HEK293 (cell line): ENCODE data around the gene CADPS2.

ENCODE experiments used
- CTCF ChIA-PET: fragments of 350-600 bp; formaldehyde crosslinking; extraction: SDS; loops from one replicate; lab custom pipeline; 2021; ENCODE audit warnings: antibody characterized with exemption; lab: Yijun Ruan, JAX
- POLR2A ChIA-PET: fragments of 300-600 bp; formaldehyde crosslinking; extraction: SDS; loops from one replicate; lab custom pipeline; 2020; ENCODE audit warnings: antibody characterized with exemption, inconsistent platforms; lab: Yijun Ruan, JAX
- H3K27ac ChIP-seq: fragments of 200-500 bp; sonication (Bioruptor generic); 2 replicates; pipeline ENCODE4 v1.5.1; 2014; ENCODE audit warnings: low read depth, low read length, control low read depth, inconsistent platforms; ENCODE audit errors: extremely low read depth
- H3K36me3 ChIP-seq, 2 experiments: fragments of 200-500 bp in 1 of 2; sonication (Bioruptor generic) in 1 of 2; 1 replicate in 1 of 2; 2 replicates in 1 of 2; pipeline ENCODE4 v1.5.1; 2014 to 2017; ENCODE audit warnings: inconsistent platforms in 2 of 2, low read length in 2 of 2; ENCODE audit not compliant: control insufficient read depth in 2 of 2, insufficient read depth in 1 of 2
- H3K4me1 ChIP-seq: fragments of 200-500 bp; sonication (Bioruptor generic); 2 replicates; pipeline ENCODE4 v1.5.1; 2014; ENCODE audit warnings: mild to moderate bottlenecking, low read length, inconsistent platforms; ENCODE audit not compliant: control insufficient read depth, insufficient read depth
- H3K4me3 ChIP-seq: 2 replicates; pipeline ENCODE4 v1.5.1; 2011; ENCODE audit warnings: low read depth, mild to moderate bottlenecking, control low read depth, low read length, moderate library complexity
- H3K9me3 ChIP-seq: fragments of 200-500 bp; sonication (Bioruptor generic); 2 replicates; pipeline ENCODE4 v1.5.1; 2014; ENCODE audit warnings: low read depth, low read length, inconsistent platforms; ENCODE audit not compliant: control insufficient read depth, insufficient read depth
- GLI4 ChIP-seq: fragments of 450-650 bp; formaldehyde crosslinking; IDR thresholded peaks from 2 replicates; pipeline ENCODE4 v1.5.1; 2016; ENCODE audit warnings: missing biosample characterization, missing genetic modification characterization
- MZF1 ChIP-seq: fragments of 450-650 bp; formaldehyde crosslinking; IDR thresholded peaks from 2 replicates; pipeline ENCODE4 v1.5.1; 2017; ENCODE audit warnings: missing biosample characterization, missing genetic modification characterization, borderline replicate concordance
- ZNF133 ChIP-seq: fragments of 450-650 bp; formaldehyde crosslinking; IDR thresholded peaks from 2 replicates; pipeline ENCODE4 v1.5.1; 2016; ENCODE audit warnings: missing biosample characterization, missing genetic modification characterization
- ZNF175 ChIP-seq: fragments of 450-650 bp; formaldehyde crosslinking; IDR thresholded peaks from 2 replicates; pipeline ENCODE4 v1.5.1; 2016; ENCODE audit warnings: missing biosample characterization, missing genetic modification characterization
- ZNF184 ChIP-seq: fragments of 450-650 bp; IDR thresholded peaks from 2 replicates; pipeline ENCODE4 v1.5.1; 2018; ENCODE audit warnings: missing biosample characterization, mild to moderate bottlenecking, missing genetic modification characterization
- ZNF2 ChIP-seq: fragments of 450-650 bp; formaldehyde crosslinking; IDR thresholded peaks from 2 replicates; pipeline ENCODE4 v1.5.1; 2016; ENCODE audit warnings: missing biosample characterization, missing genetic modification characterization
- ZNF223 ChIP-seq: fragments of 450-650 bp; formaldehyde crosslinking; IDR thresholded peaks from 2 replicates; pipeline ENCODE4 v1.5.1; 2016; ENCODE audit warnings: missing biosample characterization, missing genetic modification characterization
- ZNF292 ChIP-seq: fragments of 450-650 bp; formaldehyde crosslinking; IDR thresholded peaks from 2 replicates; pipeline ENCODE4 v1.5.1; 2016; ENCODE audit warnings: low read depth, missing biosample characterization, missing genetic modification characterization, borderline replicate concordance
- ZNF37A ChIP-seq: fragments of 450-650 bp; IDR thresholded peaks from 2 replicates; pipeline ENCODE4 v1.5.1; 2018; ENCODE audit warnings: missing biosample characterization, missing genetic modification characterization
- ZNF521 ChIP-seq: fragments of 450-650 bp; formaldehyde crosslinking; IDR thresholded peaks from 2 replicates; pipeline ENCODE4 v1.5.1; 2017; ENCODE audit warnings: missing biosample characterization, mild to moderate bottlenecking, missing genetic modification characterization
- ZNF548 ChIP-seq: fragments of 450-650 bp; formaldehyde crosslinking; IDR thresholded peaks from 2 replicates; pipeline ENCODE4 v1.5.1; 2016; ENCODE audit warnings: missing biosample characterization, missing genetic modification characterization
- ZNF561 ChIP-seq: fragments of 450-650 bp; IDR thresholded peaks from 2 replicates; pipeline ENCODE4 v1.5.1; 2018; ENCODE audit warnings: missing biosample characterization, missing genetic modification characterization, borderline replicate concordance
- ZNF585B ChIP-seq: fragments of 450-650 bp; formaldehyde crosslinking; IDR thresholded peaks from 2 replicates; pipeline ENCODE4 v1.5.1; 2016; ENCODE audit warnings: missing biosample characterization, missing genetic modification characterization
- ZNF658 ChIP-seq: fragments of 450-650 bp; formaldehyde crosslinking; IDR thresholded peaks from 2 replicates; pipeline ENCODE4; 2016; ENCODE audit warnings: missing biosample characterization, missing genetic modification characterization
- ZNF677 ChIP-seq: fragments of 450-650 bp; IDR thresholded peaks from 2 replicates; pipeline ENCODE4 v1.5.0; 2018; ENCODE audit warnings: missing biosample characterization, mild to moderate bottlenecking, missing genetic modification characterization, moderate library complexity
- ZNF830 ChIP-seq: fragments of 450-650 bp; IDR thresholded peaks from 2 replicates; pipeline ENCODE4 v1.5.0; 2018; ENCODE audit warnings: missing biosample characterization, missing genetic modification characterization, low read depth, mild to moderate bottlenecking, moderate library complexity
- ZNF843 ChIP-seq: fragments of 450-650 bp; formaldehyde crosslinking; IDR thresholded peaks from 2 replicates; pipeline ENCODE4 v1.5.1; 2016; ENCODE audit warnings: missing biosample characterization, missing genetic modification characterization
- TF ChIP-seq, protein P1 (sequence below): fragments of 450-650 bp; formaldehyde crosslinking; IDR thresholded peaks from 2 replicates; pipeline ENCODE4 v1.5.1; 2016; ENCODE audit warnings: missing biosample characterization, missing genetic modification characterization
- TF ChIP-seq, protein P2 (sequence below): fragments of 450-650 bp; formaldehyde crosslinking; IDR thresholded peaks from 2 replicates; pipeline ENCODE4 v1.5.1; 2016; ENCODE audit warnings: missing biosample characterization, missing genetic modification characterization, borderline replicate concordance
- TF ChIP-seq, protein P3 (sequence below): fragments of 450-650 bp; formaldehyde crosslinking; IDR thresholded peaks from 2 replicates; pipeline ENCODE4 v1.5.1; 2016; ENCODE audit warnings: missing biosample characterization, missing genetic modification characterization
- TF ChIP-seq, protein P4 (sequence below): fragments of 450-650 bp; formaldehyde crosslinking; IDR thresholded peaks from 2 replicates; pipeline ENCODE4 v1.5.1; 2016; ENCODE audit warnings: missing biosample characterization, missing genetic modification characterization
- TF ChIP-seq, protein P5 (sequence below): fragments of 450-650 bp; formaldehyde crosslinking; conservative IDR thresholded peaks from 2 replicates; pipeline ENCODE4 v1.5.1; 2016; ENCODE audit warnings: low read depth, missing biosample characterization, missing genetic modification characterization

CADPS2 gene

DNA sequence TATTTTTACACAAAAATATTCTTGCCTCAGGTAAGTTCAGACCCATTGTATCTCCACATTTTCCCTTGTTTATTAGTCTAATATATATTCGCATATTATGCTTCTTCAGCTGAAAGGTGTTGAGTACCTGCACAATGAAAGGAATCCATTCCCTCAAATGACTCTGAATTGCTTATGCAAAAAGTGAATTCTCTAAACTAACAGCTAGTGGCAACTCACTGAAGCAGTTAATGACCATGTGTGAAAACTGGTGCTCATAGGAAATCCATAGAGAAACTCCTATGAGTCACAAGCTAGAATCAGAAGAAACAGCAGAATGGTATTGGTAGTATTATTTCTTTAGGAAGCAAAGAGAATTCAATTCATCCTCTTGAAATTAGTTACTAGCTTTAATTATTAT is 150.1 kb downstream of the CADPS2 start:
- Histone ChIP-seq H3K36me3 (no peaks in the 10 kb centered on the region), H3K4me1 (no peaks in the 10 kb centered on the region), H3K9me3 (no peaks in the 10 kb centered on the region), H3K27ac (no peak overlapping the region), H3K4me3 (no peak overlapping the region)
- ChIA-PET CTCF (no interaction called here), POLR2A (no interaction called here)
- TF ChIP-seq ZNF521 (tag by site-specific recombination) (no peak), GLI4 (tag by site-specific recombination) (no peak), ZNF843 (no peak), ZNF677 (tag by site-specific recombination) (no peak)
- TF ChIP-seq, protein P1, sequence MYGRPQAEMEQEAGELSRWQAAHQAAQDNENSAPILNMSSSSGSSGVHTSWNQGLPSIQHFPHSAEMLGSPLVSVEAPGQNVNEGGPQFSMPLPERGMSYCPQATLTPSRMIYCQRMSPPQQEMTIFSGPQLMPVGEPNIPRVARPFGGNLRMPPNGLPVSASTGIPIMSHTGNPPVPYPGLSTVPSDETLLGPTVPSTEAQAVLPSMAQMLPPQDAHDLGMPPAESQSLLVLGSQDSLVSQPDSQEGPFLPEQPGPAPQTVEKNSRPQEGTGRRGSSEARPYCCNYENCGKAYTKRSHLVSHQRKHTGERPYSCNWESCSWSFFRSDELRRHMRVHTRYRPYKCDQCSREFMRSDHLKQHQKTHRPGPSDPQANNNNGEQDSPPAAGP = no peak
- TF ChIP-seq, protein P2, sequence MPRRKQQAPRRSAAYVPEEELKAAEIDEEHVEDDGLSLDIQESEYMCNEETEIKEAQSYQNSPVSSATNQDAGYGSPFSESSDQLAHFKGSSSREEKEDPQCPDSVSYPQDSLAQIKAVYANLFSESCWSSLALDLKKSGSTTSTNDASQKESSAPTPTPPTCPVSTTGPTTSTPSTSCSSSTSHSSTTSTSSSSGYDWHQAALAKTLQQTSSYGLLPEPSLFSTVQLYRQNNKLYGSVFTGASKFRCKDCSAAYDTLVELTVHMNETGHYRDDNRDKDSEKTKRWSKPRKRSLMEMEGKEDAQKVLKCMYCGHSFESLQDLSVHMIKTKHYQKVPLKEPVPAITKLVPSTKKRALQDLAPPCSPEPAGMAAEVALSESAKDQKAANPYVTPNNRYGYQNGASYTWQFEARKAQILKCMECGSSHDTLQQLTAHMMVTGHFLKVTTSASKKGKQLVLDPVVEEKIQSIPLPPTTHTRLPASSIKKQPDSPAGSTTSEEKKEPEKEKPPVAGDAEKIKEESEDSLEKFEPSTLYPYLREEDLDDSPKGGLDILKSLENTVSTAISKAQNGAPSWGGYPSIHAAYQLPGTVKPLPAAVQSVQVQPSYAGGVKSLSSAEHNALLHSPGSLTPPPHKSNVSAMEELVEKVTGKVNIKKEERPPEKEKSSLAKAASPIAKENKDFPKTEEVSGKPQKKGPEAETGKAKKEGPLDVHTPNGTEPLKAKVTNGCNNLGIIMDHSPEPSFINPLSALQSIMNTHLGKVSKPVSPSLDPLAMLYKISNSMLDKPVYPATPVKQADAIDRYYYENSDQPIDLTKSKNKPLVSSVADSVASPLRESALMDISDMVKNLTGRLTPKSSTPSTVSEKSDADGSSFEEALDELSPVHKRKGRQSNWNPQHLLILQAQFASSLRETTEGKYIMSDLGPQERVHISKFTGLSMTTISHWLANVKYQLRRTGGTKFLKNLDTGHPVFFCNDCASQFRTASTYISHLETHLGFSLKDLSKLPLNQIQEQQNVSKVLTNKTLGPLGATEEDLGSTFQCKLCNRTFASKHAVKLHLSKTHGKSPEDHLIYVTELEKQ (tag by site-specific recombination) = no peak

DNA sequence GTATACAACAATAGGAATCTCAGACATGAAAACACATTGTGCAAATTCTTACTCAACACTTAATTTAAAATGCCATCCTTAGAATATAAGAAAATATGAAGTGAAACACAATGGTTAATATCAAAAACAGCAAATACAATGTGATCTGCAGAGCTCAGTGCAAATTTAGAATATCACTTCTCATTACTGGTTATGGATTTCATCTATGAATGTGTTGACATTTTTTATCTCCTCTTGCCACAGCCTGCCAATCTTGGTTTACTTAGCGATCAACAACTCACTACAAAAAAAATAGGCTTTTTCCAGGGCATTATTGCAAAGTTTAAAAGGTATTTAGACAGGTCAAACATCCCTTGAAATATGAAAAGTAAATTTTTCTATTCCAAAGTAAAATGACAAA is 158.5 kb downstream of the CADPS2 start:
- ChIA-PET CTCF (no interaction called here), POLR2A (no interaction called here)
- Histone ChIP-seq H3K4me1 (no peaks in the 10 kb centered on the region), H3K36me3 (no peaks in the 10 kb centered on the region), H3K9me3 (no peaks in the 10 kb centered on the region), H3K27ac (no peak overlapping the region), H3K4me3 (no peak overlapping the region)
- TF ChIP-seq ZNF561 = no peak
- TF ChIP-seq ZNF292 = no peak
- no peak for TF ChIP-seq ZNF37A (tag by site-specific recombination)
- TF ChIP-seq ZNF548 (tag by site-specific recombination) = no peak
- TF ChIP-seq, protein P3, sequence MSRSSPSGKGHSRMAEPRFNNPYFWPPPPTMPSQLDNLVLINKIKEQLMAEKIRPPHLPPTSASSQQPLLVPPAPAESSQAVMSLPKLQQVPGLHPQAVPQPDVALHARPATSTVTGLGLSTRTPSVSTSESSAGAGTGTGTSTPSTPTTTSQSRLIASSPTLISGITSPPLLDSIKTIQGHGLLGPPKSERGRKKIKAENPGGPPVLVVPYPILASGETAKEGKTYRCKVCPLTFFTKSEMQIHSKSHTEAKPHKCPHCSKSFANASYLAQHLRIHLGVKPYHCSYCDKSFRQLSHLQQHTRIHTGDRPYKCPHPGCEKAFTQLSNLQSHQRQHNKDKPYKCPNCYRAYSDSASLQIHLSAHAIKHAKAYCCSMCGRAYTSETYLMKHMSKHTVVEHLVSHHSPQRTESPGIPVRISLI (tag by site-specific recombination) = no peak
- TF ChIP-seq ZNF133 (tag by site-specific recombination) = no peak

DNA sequence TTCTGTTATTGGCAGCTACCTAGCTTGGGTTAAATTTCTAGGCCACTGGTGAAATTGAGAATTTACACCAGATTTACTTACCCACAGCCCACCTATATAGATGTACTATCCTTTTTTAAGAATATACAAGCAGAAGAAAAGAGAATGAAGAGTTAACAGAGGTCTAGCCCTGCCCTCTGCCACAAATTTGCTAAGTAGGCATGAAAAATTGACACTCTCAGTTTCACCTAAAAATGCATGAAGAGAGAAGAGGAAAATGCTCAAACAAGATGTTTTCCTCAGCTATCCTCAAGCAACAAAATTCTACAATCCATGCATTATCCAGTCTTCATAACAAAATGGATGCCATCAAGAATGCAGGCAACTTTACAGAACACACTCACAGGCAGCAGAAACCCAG is 158.9 kb downstream of the CADPS2 start:
- no peaks in the 10 kb centered on the region for H3K9me3 ChIP-seq
- H3K4me1 ChIP-seq = no peaks in the 10 kb centered on the region
- H3K4me3 ChIP-seq = no peak overlapping the region
- ChIA-PET POLR2A (no interaction called here), CTCF (no interaction called here)
- no peak overlapping the region for H3K27ac ChIP-seq
- H3K36me3 ChIP-seq = no peaks in the 10 kb centered on the region
- no peak for TF ChIP-seq ZNF175 (tag by site-specific recombination)
- no peak for TF ChIP-seq ZNF2 (tag by site-specific recombination)
- TF ChIP-seq ZNF830 (tag by site-specific recombination) = no peak
- no peak for TF ChIP-seq ZNF184 (tag by site-specific recombination)
- TF ChIP-seq, protein P4, sequence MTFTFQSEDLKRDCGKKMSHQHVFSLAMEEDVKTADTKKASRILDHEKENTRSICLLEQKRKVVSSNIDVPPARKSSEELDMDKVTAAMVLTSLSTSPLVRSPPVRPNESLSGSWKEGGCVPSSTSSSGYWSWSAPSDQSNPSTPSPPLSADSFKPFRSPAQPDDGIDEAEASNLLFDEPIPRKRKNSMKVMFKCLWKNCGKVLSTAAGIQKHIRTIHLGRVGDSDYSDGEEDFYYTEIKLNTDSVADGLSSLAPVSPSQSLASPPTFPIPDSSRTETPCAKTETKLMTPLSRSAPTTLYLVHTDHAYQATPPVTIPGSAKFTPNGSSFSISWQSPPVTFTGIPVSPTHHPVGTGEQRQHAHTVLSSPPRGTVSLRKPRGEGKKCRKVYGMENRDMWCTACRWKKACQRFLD (tag by site-specific recombination) = no peak
- TF ChIP-seq ZNF658 = no peak
- TF ChIP-seq, protein P5, sequence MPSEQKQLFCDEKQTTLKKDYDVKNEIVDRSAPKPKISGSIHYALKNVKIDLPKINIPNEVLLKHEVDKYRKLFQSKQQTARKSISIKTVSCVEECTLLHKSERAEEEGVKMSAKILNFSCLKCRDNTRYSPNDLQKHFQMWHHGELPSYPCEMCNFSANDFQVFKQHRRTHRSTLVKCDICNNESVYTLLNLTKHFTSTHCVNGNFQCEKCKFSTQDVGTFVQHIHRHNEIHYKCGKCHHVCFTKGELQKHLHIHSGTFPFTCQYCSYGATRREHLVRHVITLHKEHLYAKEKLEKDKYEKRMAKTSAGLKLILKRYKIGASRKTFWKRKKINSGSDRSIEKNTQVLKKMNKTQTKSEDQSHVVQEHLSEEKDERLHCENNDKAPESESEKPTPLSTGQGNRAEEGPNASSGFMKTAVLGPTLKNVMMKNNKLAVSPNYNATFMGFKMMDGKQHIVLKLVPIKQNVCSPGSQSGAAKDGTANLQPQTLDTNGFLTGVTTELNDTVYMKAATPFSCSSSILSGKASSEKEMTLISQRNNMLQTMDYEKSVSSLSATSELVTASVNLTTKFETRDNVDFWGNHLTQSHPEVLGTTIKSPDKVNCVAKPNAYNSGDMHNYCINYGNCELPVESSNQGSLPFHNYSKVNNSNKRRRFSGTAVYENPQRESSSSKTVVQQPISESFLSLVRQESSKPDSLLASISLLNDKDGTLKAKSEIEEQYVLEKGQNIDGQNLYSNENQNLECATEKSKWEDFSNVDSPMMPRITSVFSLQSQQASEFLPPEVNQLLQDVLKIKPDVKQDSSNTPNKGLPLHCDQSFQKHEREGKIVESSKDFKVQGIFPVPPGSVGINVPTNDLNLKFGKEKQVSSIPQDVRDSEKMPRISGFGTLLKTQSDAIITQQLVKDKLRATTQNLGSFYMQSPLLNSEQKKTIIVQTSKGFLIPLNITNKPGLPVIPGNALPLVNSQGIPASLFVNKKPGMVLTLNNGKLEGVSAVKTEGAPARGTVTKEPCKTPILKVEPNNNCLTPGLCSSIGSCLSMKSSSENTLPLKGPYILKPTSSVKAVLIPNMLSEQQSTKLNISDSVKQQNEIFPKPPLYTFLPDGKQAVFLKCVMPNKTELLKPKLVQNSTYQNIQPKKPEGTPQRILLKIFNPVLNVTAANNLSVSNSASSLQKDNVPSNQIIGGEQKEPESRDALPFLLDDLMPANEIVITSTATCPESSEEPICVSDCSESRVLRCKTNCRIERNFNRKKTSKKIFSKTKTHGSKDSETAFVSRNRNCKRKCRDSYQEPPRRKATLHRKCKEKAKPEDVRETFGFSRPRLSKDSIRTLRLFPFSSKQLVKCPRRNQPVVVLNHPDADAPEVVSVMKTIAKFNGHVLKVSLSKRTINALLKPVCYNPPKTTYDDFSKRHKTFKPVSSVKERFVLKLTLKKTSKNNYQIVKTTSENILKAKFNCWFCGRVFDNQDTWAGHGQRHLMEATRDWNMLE (tag by site-specific recombination) = no peak
- TF ChIP-seq ZNF585B (tag by site-specific recombination) = no peak
- no peak for TF ChIP-seq MZF1 (tag by site-specific recombination)
- TF ChIP-seq ZNF223 (tag by site-specific recombination) = no peak
